HL-60 (cell line): ENCODE measurements around the gene VAT1.

Experiments used
- DNase-seq, 2 experiments: peaks; one replicate each; pipeline ENCODE4 v3.0.0-alpha.2; 2010 to 2020; ENCODE audit warnings: low read depth in 1 of 2, low spot score in 1 of 2
- H3K27ac ChIP-seq: fragments of 250-450 bp; sonication (Bioruptor Pico); replicated peaks from 2 replicates; pipeline ENCODE4 v1.5.1; 2020; ENCODE audit warnings: mild to moderate bottlenecking, moderate library complexity
- H3K27me3 ChIP-seq: fragments of 250-450 bp; sonication (Bioruptor Pico); 2 replicates; pipeline ENCODE4 v1.5.1; 2021; ENCODE audit warnings: mild to moderate bottlenecking, moderate library complexity; ENCODE audit not compliant: insufficient read depth, poor library complexity, severe bottlenecking
- H3K4me3 ChIP-seq: replicated peaks from 2 replicates; pipeline ENCODE4 v1.5.1; 2011; ENCODE audit warnings: mild to moderate bottlenecking, control low read depth, low read length; ENCODE audit not compliant: insufficient read depth
- CTCF ChIP-seq: IDR thresholded peaks from one replicate; pipeline ENCODE4 v1.5.1; 2011; ENCODE audit warnings: low read length, control low read depth, inconsistent platforms; ENCODE audit not compliant: insufficient read depth
- GABPA ChIP-seq: IDR thresholded peaks from 2 replicates; pipeline ENCODE4 v1.6.1; 2012; ENCODE audit warnings: low read depth
- POLR2AphosphoS5 ChIP-seq: IDR thresholded peaks from 2 replicates; pipeline ENCODE4 v1.6.1; 2012; ENCODE audit warnings: low read depth
- REST ChIP-seq: IDR thresholded peaks from 2 replicates; pipeline ENCODE4 v1.6.1; 2012; ENCODE audit warnings: low read depth; ENCODE audit not compliant: insufficient replicate concordance
- SPI1 ChIP-seq: IDR thresholded peaks from 2 replicates; pipeline ENCODE4 v1.6.1; 2012; ENCODE audit warnings: low read depth, mild to moderate bottlenecking, borderline replicate concordance
- long read RNA-seq: library from polyadenylated mRNA; unstranded; transcript quantifications from one replicate; pipeline ENCODE4 v2.0.0, GENCODE V29; 2020

The VAT1 gene
- long read RNA-seq, transcript VAT1-201 (6 exons, 2,734 nt) = major isoform, 949 of 1,088 reads
- long read RNA-seq, transcript VAT1-205 (6 exons, 1,174 nt) = minor isoform, 5 of 1,088 reads
- long read RNA-seq, transcript VAT1-202 (6 exons, 1,069 nt) = minor isoform, 18 of 1,088 reads
- long read RNA-seq, partial matches to known transcripts = 16 of 1,088 reads
- long read RNA-seq, other reads (novel, unspliced or antisense) = 100 of 1,088 reads

GRCh38 chr17:43021741-43022512 is at the start of gene VAT1:
Gene VAT1, minus strand, starts transcription at chr17:43022385. Its CDS starts 63 bp downstream, at chr17:43022322.
- H3K4me3 ChIP-seq = peak within 1 kb of the TSS; percentile 99
- TF ChIP-seq CTCF (no peak), POLR2AphosphoS5 (peak; percentile 49), SPI1 (no peak)
- peak; percentile 76 to 81 for DNase-seq
- no peaks in the 10 kb centered on the region for H3K27me3 ChIP-seq
- peak within 1 kb of the TSS; percentile 93 for H3K27ac ChIP-seq

- no peak overlapping the region for H3K27ac ChIP-seq
- TF ChIP-seq CTCF (no peak), SPI1 (no peak), GABPA (no peak), POLR2AphosphoS5 (no peak), REST (no peak)
- DNase-seq = no peak
- no peaks in the 10 kb centered on the region for H3K27me3 ChIP-seq
- H3K4me3 ChIP-seq = no peak overlapping the region
Observed at GRCh38 chr17:43070872-43071271, 48.7 kb upstream of the VAT1 start.

- H3K27ac ChIP-seq = no peak overlapping the region
- no peak overlapping the region for H3K4me3 ChIP-seq
- no peak for TF ChIP-seq REST
- no peaks in the 10 kb centered on the region for H3K27me3 ChIP-seq
- DNase-seq = no peak
Observed at GRCh38 chr17:43070257-43070656, 48.1 kb upstream of the VAT1 start.

GRCh38 chr17:43069368-43069898 is 47.2 kb upstream of the VAT1 start:
- Histone ChIP-seq H3K27ac (no peak overlapping the region), H3K4me3 (no peak overlapping the region), H3K27me3 (no peaks in the 10 kb centered on the region)
- TF ChIP-seq GABPA (no peak), SPI1 (no peak), POLR2AphosphoS5 (no peak), CTCF (no peak), REST (no peak)
- no peak for DNase-seq
